Keratinocyte (primary cell): Measurements from ENCODE around the gene PLXDC2.

Source experiments
- CTCF ChIP-seq, 3 experiments: IDR thresholded peaks in 1 of 3; conservative IDR thresholded peaks in 1 of 3; optimal IDR thresholded peaks in 1 of 3; 2 replicates in 2 of 3; 3 replicates in 1 of 3; pipeline versions ENCODE3 to v1.5.1; 2011; ENCODE audit warnings: low read length in 3 of 3, mild to moderate bottlenecking in 3 of 3, moderate library complexity in 2 of 3, control low read depth in 1 of 3, inconsistent platforms in 1 of 3; ENCODE audit not compliant: insufficient read depth in 2 of 3; ENCODE audit errors: extremely low read depth in 1 of 3
- EZH2 ChIP-seq: IDR thresholded peaks from one replicate; pipeline ENCODE4 v1.6.1; 2012; ENCODE audit warnings: inconsistent platforms, mild to moderate bottlenecking, low read length, moderate library complexity

GRCh38 chr10:19968745-19969144, 152.5 kb downstream of the PLXDC2 start:
- TF ChIP-seq CTCF (optimal IDR thresholded peaks at IDR 0.05 in 1 of 3, IDR thresholded peaks at IDR 0.05 in 1 of 3, conservative IDR thresholded peaks at IDR 0.05 in 1 of 3; ENCODE audit: extremely low read depth in 1 of 3, insufficient read depth in 2 of 3, low read length in 3 of 3), result no peak
- TF ChIP-seq EZH2, result no peak
